Hepatocyte (in vitro differentiated cells): ENCODE measurements around the gene KRTAP10-8. TPM values are rescaled to one million over a fixed set of nuclear protein-coding genes. Genes with fewer than 3 reads are reported as not detected.

Experiments
- polyA plus RNA-seq: library from polyadenylated mRNA; unstranded; fragments of >200 nt; fragmentation: Nextera tagmentation; extraction: Ambion mirVana; gene quantifications from 2 replicates; pipeline ENCODE4 v1.2.1, GENCODE V29; 2016
- total RNA-seq: library from RNA; depleted of rRNA; stranded (reverse); fragments of >200 nt; gene quantifications from 2 replicates; pipeline ENCODE4 v1.2.3, GENCODE V29; 2014

KRTAP10-8 gene
- total and polyA plus RNA-seq, 2 experiments from 2014 or later = not detected

Other genes with a start within 250 kb of the KRTAP10-8 start
- 7.3 and 7.8 TPM in 2 replicates for gene LRRC3, start 156.6 kb upstream of the KRTAP10-8 start, total RNA-seq
- gene LRRC3, start 156.6 kb upstream of the KRTAP10-8 start, polyA plus RNA-seq = 5.6 and 7.2 TPM in 2 replicates
- not detected in 2 replicates for gene KRTAP10-1, start 71.9 kb upstream of the KRTAP10-8 start, total RNA-seq
- not detected in 2 replicates for gene KRTAP10-1, start 71.9 kb upstream of the KRTAP10-8 start, polyA plus RNA-seq
- not detected in 2 replicates for gene KRTAP10-2, start 60.6 kb upstream of the KRTAP10-8 start, total RNA-seq
- gene KRTAP10-2, start 60.6 kb upstream of the KRTAP10-8 start, polyA plus RNA-seq = not detected in 2 replicates
- not detected in 2 replicates for gene KRTAP10-3, start 53.3 kb upstream of the KRTAP10-8 start, total RNA-seq
- gene KRTAP10-3, start 53.3 kb upstream of the KRTAP10-8 start, polyA plus RNA-seq = not detected in 2 replicates
- gene KRTAP10-4, start 38.4 kb upstream of the KRTAP10-8 start, total RNA-seq = not detected in 2 replicates
- not detected in 2 replicates for gene KRTAP10-4, start 38.4 kb upstream of the KRTAP10-8 start, polyA plus RNA-seq
- not detected in 2 replicates for gene KRTAP10-5, start 31.5 kb upstream of the KRTAP10-8 start, total RNA-seq
- gene KRTAP10-5, start 31.5 kb upstream of the KRTAP10-8 start, polyA plus RNA-seq = not detected in 2 replicates
- gene KRTAP10-6, start 19.6 kb upstream of the KRTAP10-8 start, total RNA-seq = not detected in 2 replicates
- gene KRTAP10-6, start 19.6 kb upstream of the KRTAP10-8 start, polyA plus RNA-seq = not detected in 2 replicates
- not detected in 2 replicates for gene KRTAP10-7, start 11.5 kb upstream of the KRTAP10-8 start, total RNA-seq
- gene KRTAP10-7, start 11.5 kb upstream of the KRTAP10-8 start, polyA plus RNA-seq = not detected in 2 replicates
- gene KRTAP10-9, start 15.0 kb downstream of the KRTAP10-8 start, total RNA-seq = not detected in 2 replicates
- gene KRTAP10-9, start 15.0 kb downstream of the KRTAP10-8 start, polyA plus RNA-seq = not detected in 2 replicates
- gene KRTAP10-10, start 25.3 kb downstream of the KRTAP10-8 start, total RNA-seq = not detected in 2 replicates
- gene KRTAP10-10, start 25.3 kb downstream of the KRTAP10-8 start, polyA plus RNA-seq = not detected in 2 replicates
- not detected in 2 replicates for gene KRTAP10-11, start 34.3 kb downstream of the KRTAP10-8 start, total RNA-seq
- not detected in 2 replicates for gene KRTAP10-11, start 34.3 kb downstream of the KRTAP10-8 start, polyA plus RNA-seq
- not detected in 2 replicates for gene KRTAP12-4, start 42.6 kb downstream of the KRTAP10-8 start, total RNA-seq
- gene KRTAP12-4, start 42.6 kb downstream of the KRTAP10-8 start, polyA plus RNA-seq = not detected in 2 replicates
- gene KRTAP12-3, start 45.9 kb downstream of the KRTAP10-8 start, total RNA-seq = not detected in 2 replicates
- gene KRTAP12-3, start 45.9 kb downstream of the KRTAP10-8 start, polyA plus RNA-seq = not detected in 2 replicates
- not detected in 2 replicates for gene KRTAP12-2, start 54.8 kb downstream of the KRTAP10-8 start, total RNA-seq
- not detected in 2 replicates for gene KRTAP12-2, start 54.8 kb downstream of the KRTAP10-8 start, polyA plus RNA-seq
- not detected in 2 replicates for gene KRTAP12-1, start 70.1 kb downstream of the KRTAP10-8 start, total RNA-seq
- gene KRTAP12-1, start 70.1 kb downstream of the KRTAP10-8 start, polyA plus RNA-seq = not detected in 2 replicates
- gene KRTAP10-12, start 85.1 kb downstream of the KRTAP10-8 start, total RNA-seq = not detected in 2 replicates
- not detected in 2 replicates for gene KRTAP10-12, start 85.1 kb downstream of the KRTAP10-8 start, polyA plus RNA-seq
- 0.16 TPM in 1 of 2 replicates, not detected in the other for gene TSPEAR, start 99.5 kb downstream of the KRTAP10-8 start, total RNA-seq
- 0.35 and 0.66 TPM in 2 replicates for gene TSPEAR, start 99.5 kb downstream of the KRTAP10-8 start, polyA plus RNA-seq
- gene UBE2G2, start 189.7 kb downstream of the KRTAP10-8 start, total RNA-seq = 45.8 and 61.6 TPM in 2 replicates
- 50.4 and 55.2 TPM in 2 replicates for gene UBE2G2, start 189.7 kb downstream of the KRTAP10-8 start, polyA plus RNA-seq
- gene SUMO3, start 206.0 kb downstream of the KRTAP10-8 start, total RNA-seq = 68.5 and 77.2 TPM in 2 replicates
- gene SUMO3, start 206.0 kb downstream of the KRTAP10-8 start, polyA plus RNA-seq = 97.0 and 107 TPM in 2 replicates